OCI-LY1 (cell line): Measurements from ENCODE around the gene ST3GAL3.

Experiments
- H2AFZ ChIP-seq: fragments of 200-600 bp; sonication (generic), shearing (Covaris generic); 2 replicates; pipeline ENCODE4 v1.6.0; 2014; ENCODE audit warnings: antibody characterized with exemption, mild to moderate bottlenecking, low read length
- H3F3A ChIP-seq: fragments of 200-600 bp; sonication (generic), shearing (Covaris generic); 2 replicates; pipeline ENCODE4 v1.6.0; 2014; ENCODE audit warnings: mild to moderate bottlenecking, antibody characterized with exemption, low read length, moderate library complexity; ENCODE audit not compliant: insufficient read depth
- H3K27ac ChIP-seq: fragments of 200-600 bp; sonication (generic); 2 replicates; pipeline ENCODE4 v1.5.1; 2014; ENCODE audit warnings: low read length, mixed run types, mild to moderate bottlenecking, low read depth; ENCODE audit not compliant: poor library complexity, severe bottlenecking
- H3K27me3 ChIP-seq: fragments of 200-600 bp; sonication (generic); 2 replicates; pipeline ENCODE4 v1.6.0; 2014; ENCODE audit warnings: antibody characterized with exemption, mild to moderate bottlenecking, low read length, moderate library complexity; ENCODE audit not compliant: insufficient read depth
- H3K36me3 ChIP-seq: fragments of 200-600 bp; sonication (generic); 2 replicates; pipeline ENCODE4 v1.6.1; 2014; ENCODE audit warnings: mild to moderate bottlenecking, antibody characterized with exemption, low read length, moderate library complexity, mixed read lengths; ENCODE audit not compliant: insufficient read depth
- H3K4me1 ChIP-seq: fragments of 200-600 bp; sonication (generic); 2 replicates; pipeline ENCODE4 v1.5.1; 2014; ENCODE audit warnings: mild to moderate bottlenecking, low read length, moderate library complexity; ENCODE audit not compliant: insufficient read depth, severe bottlenecking
- H3K4me2 ChIP-seq: fragments of 200-600 bp; sonication (generic), shearing (Covaris generic); 2 replicates; pipeline ENCODE4 v1.6.1; 2014; ENCODE audit warnings: low read length
- H3K4me3 ChIP-seq: fragments of 200-600 bp; sonication (generic); 2 replicates; pipeline ENCODE4 v1.5.1; 2014; ENCODE audit warnings: low read length, low read depth, mild to moderate bottlenecking, mixed read lengths; ENCODE audit not compliant: poor library complexity, severe bottlenecking
- H3K79me2 ChIP-seq: fragments of 200-600 bp; shearing (Covaris generic); 2 replicates; pipeline ENCODE4 v1.6.1; 2016; ENCODE audit warnings: mixed run types, low read length, mixed read lengths; ENCODE audit not compliant: insufficient read depth
- H3K9ac ChIP-seq: fragments of 200-600 bp; sonication (generic), shearing (Covaris generic); 2 replicates; pipeline ENCODE4 v1.6.1; 2014; ENCODE audit warnings: mild to moderate bottlenecking, low read length, mixed read lengths
- H3K9me2 ChIP-seq: fragments of 200-600 bp; sonication (generic), shearing (Covaris generic); 2 replicates; pipeline ENCODE4 v1.6.1; 2014; ENCODE audit warnings: low read depth, mild to moderate bottlenecking, low read length, mixed read lengths
- H3K9me3 ChIP-seq: fragments of 200-600 bp; shearing (Covaris generic); 2 replicates; pipeline ENCODE4 v1.6.1; 2014; ENCODE audit warnings: low read length, mixed read lengths
- H4K20me1 ChIP-seq: fragments of 200-600 bp; sonication (generic), shearing (Covaris generic); 2 replicates; pipeline ENCODE4 v1.6.0; 2016; ENCODE audit warnings: mild to moderate bottlenecking, low read length; ENCODE audit not compliant: insufficient read depth
- CTCF ChIP-seq: fragments of 200-600 bp; sonication (generic), shearing (Covaris generic); IDR thresholded peaks from 2 replicates; pipeline ENCODE4 v1.5.1; 2017; ENCODE audit warnings: mild to moderate bottlenecking, antibody characterized with exemption, low read length, moderate library complexity, mixed read lengths
- EZH2 ChIP-seq: fragments of 200-600 bp; sonication (generic), shearing (Covaris generic); IDR thresholded peaks from 2 replicates; pipeline ENCODE4 v1.8.0; 2017; ENCODE audit warnings: borderline replicate concordance, mixed run types, mild to moderate bottlenecking, antibody characterized with exemption, low read length, moderate library complexity, mixed read lengths

ST3GAL3 gene

GRCh38 chr1:43844114-43844513, 136.8 kb downstream of the ST3GAL3 start:
- peaks cover 47% of the 10 kb centered on the region for H3K36me3 ChIP-seq
- no peaks in the 10 kb centered on the region for H3K27me3 ChIP-seq
- no peak overlapping the region for H3K27ac ChIP-seq
- no peaks in the 10 kb centered on the region for H4K20me1 ChIP-seq
- peaks cover 25% of the 10 kb centered on the region for H3K4me1 ChIP-seq
- no peak overlapping the region for H2AFZ ChIP-seq
- H3K9ac ChIP-seq, result no peak overlapping the region
- H3K9me3 ChIP-seq, result peaks cover 6% of the 10 kb centered on the region; the same call in 1 of the 2 replicates
- H3F3A ChIP-seq, result no peaks in the 10 kb centered on the region
- no peaks in the 10 kb centered on the region for H3K79me2 ChIP-seq
- H3K9me2 ChIP-seq, result no peaks in the 10 kb centered on the region
- no peak overlapping the region for H3K4me3 ChIP-seq
- TF ChIP-seq EZH2, result no peak
- TF ChIP-seq CTCF, result no peak
- no peak overlapping the region for H3K4me2 ChIP-seq

GRCh38 chr1:43847290-43847689, 140.0 kb downstream of the ST3GAL3 start:
- H3K4me1 ChIP-seq, result peaks cover 41% of the 10 kb centered on the region
- H4K20me1 ChIP-seq, result no peaks in the 10 kb centered on the region
- no peaks in the 10 kb centered on the region for H3K27me3 ChIP-seq
- H3F3A ChIP-seq, result no peaks in the 10 kb centered on the region
- no peaks in the 10 kb centered on the region for H3K9me2 ChIP-seq
- peaks cover 19% of the 10 kb centered on the region for H3K36me3 ChIP-seq
- H3K4me3 ChIP-seq, result no peak overlapping the region
- H3K79me2 ChIP-seq, result no peaks in the 10 kb centered on the region
- no peak overlapping the region for H3K4me2 ChIP-seq
- H3K9ac ChIP-seq, result no peak overlapping the region
- no peak overlapping the region for H2AFZ ChIP-seq
- no peaks in the 10 kb centered on the region for H3K9me3 ChIP-seq
- TF ChIP-seq EZH2 (no peak), CTCF (no peak)
- no peak overlapping the region for H3K27ac ChIP-seq

GRCh38 chr1:43847882-43848281, 140.5 kb downstream of the ST3GAL3 start:
- Histone ChIP-seq H2AFZ (no peak overlapping the region), H3K4me1 (peaks cover 46% of the 10 kb centered on the region), H4K20me1 (no peaks in the 10 kb centered on the region), H3K9ac (no peak overlapping the region), H3F3A (no peaks in the 10 kb centered on the region), H3K9me2 (no peaks in the 10 kb centered on the region), H3K27ac (no peak overlapping the region), H3K36me3 (peaks cover 13% of the 10 kb centered on the region), H3K9me3 (no peaks in the 10 kb centered on the region), H3K79me2 (no peaks in the 10 kb centered on the region), H3K4me2 (no peak overlapping the region), H3K27me3 (no peaks in the 10 kb centered on the region), H3K4me3 (no peak overlapping the region)
- TF ChIP-seq CTCF, result no peak
- TF ChIP-seq EZH2, result no peak
